ENCODE results near the gene SLC66A2.

- TF ChIP-seq CTCF (IDR thresholded peaks at IDR 0.05) (no peak), POLR2A (IDR thresholded peaks at IDR 0.05) (no peak)
Observed at GRCh38 chr18:79917853-79918614, 33.4 kb downstream of the SLC66A2 start.

Measured in lower leg skin (tissue), 3 donors.